Caco-2 (cell line): ENCODE data around the gene RYK. TPM values are rescaled to one million over a fixed set of nuclear protein-coding genes. Genes with fewer than 3 reads are reported as not detected.
"Not testable (repeated sequence)": the region's sequence is repeated elsewhere in the genome, so short reads cannot be mapped to it uniquely, and the experiment has no call there.

Source experiments
- BruUV-seq: library from RNA; stranded (reverse); fragments of 400-500 nt; replicated peaks from 2 replicates; lab custom pipeline; 2021; lab: Mats Ljungman, UMichigan
- CTCF ChIA-PET: fragments of 300-600 bp; sonication (Branson Sonifier 250); formaldehyde crosslinking; loops from one replicate; lab custom pipeline; 2022; ENCODE audit warnings: antibody characterized with exemption; lab: Charles Lee
- POLR2A ChIA-PET: fragments of 300-600 bp; sonication (Branson Sonifier 250); formaldehyde crosslinking; loops from one replicate; lab custom pipeline; 2022; ENCODE audit warnings: antibody characterized with exemption; lab: Charles Lee
- DNase-seq, 2 experiments: peaks; one replicate each; pipeline versions ENCODE4 v3.0.0 to v3.0.0-alpha.2; 2020 to 2022
- H3K27me3 ChIP-seq: replicated peaks from 2 replicates; pipeline ENCODE4 v1.6.0; 2011; ENCODE audit warnings: low read length; ENCODE audit not compliant: control insufficient read depth, insufficient read depth
- H3K36me3 ChIP-seq: 2 replicates; pipeline ENCODE4 v1.5.1; 2011; ENCODE audit warnings: low read length; ENCODE audit not compliant: control insufficient read depth, insufficient read depth
- H3K4me1 ChIP-seq: fragments of 250-450 bp; sonication (Bioruptor Pico); 2 replicates; pipeline ENCODE4 v1.5.1; 2020; ENCODE audit warnings: mild to moderate bottlenecking
- H3K4me3 ChIP-seq: 2 replicates; pipeline ENCODE4 v1.5.1; 2011; ENCODE audit warnings: low read depth, mild to moderate bottlenecking, control low read depth, low read length
- H3K9me3 ChIP-seq: fragments of 250-450 bp; sonication (Bioruptor Pico); 2 replicates; pipeline ENCODE4 v1.5.1; 2020; ENCODE audit warnings: mild to moderate bottlenecking, moderate library complexity
- H3K27ac Mint-ChIP-seq: one replicate; pipeline ENCODE4 v1.8.0; 2022; ENCODE audit warnings: mixed read lengths; ENCODE audit not compliant: unreplicated experiment
- H3K27me3 Mint-ChIP-seq: one replicate; pipeline ENCODE4 v1.8.0; 2022; ENCODE audit warnings: mixed read lengths; ENCODE audit not compliant: insufficient read depth, unreplicated experiment
- H3K36me3 Mint-ChIP-seq: one replicate; pipeline ENCODE4 v1.8.0; 2022; ENCODE audit warnings: mild to moderate bottlenecking, mixed read lengths; ENCODE audit not compliant: insufficient read depth, unreplicated experiment
- H3K4me1 Mint-ChIP-seq: one replicate; pipeline ENCODE4 v1.8.0; 2022; ENCODE audit warnings: low read depth, mixed read lengths; ENCODE audit not compliant: unreplicated experiment
- H3K4me3 Mint-ChIP-seq: one replicate; pipeline ENCODE4 v1.8.0; 2022; ENCODE audit warnings: mild to moderate bottlenecking, moderate library complexity, mixed read lengths; ENCODE audit not compliant: unreplicated experiment
- H3K9me3 Mint-ChIP-seq: one replicate; pipeline ENCODE4 v1.8.0; 2022; ENCODE audit warnings: mixed read lengths; ENCODE audit not compliant: unreplicated experiment
- intact Hi-C: fragments of 100-400 bp; cut with micrococcal nuclease; formaldehyde crosslinking; loops from one replicate; pipeline ENCODE4 v1.10.0; 2022; ENCODE audit not compliant: unreplicated experiment
- total RNA-seq: library from RNA; stranded (reverse); gene quantifications from 2 replicates; pipeline ENCODE4 v1.2.3, GENCODE V29; 2022
- TF ChIP-seq, protein P1 (sequence below), 2 experiments: fragments of 200-600 bp in 1 of 2; IDR thresholded peaks; 1 replicate in 1 of 2; 2 replicates in 1 of 2; pipeline versions ENCODE4 v1.5.1 to v1.8.0; 2011 to 2022; ENCODE audit warnings: antibody characterized with exemption in 1 of 2, control low read depth in 1 of 2, inconsistent platforms in 1 of 2, low read depth in 1 of 2, low read length in 1 of 2, mild to moderate bottlenecking in 1 of 2, moderate library complexity in 1 of 2; ENCODE audit not compliant: insufficient read depth in 1 of 2, severe bottlenecking in 1 of 2, unreplicated experiment in 1 of 2

The RYK gene
- total RNA-seq, 1 experiment from 2014 or later, result 102 TPM

DNA sequence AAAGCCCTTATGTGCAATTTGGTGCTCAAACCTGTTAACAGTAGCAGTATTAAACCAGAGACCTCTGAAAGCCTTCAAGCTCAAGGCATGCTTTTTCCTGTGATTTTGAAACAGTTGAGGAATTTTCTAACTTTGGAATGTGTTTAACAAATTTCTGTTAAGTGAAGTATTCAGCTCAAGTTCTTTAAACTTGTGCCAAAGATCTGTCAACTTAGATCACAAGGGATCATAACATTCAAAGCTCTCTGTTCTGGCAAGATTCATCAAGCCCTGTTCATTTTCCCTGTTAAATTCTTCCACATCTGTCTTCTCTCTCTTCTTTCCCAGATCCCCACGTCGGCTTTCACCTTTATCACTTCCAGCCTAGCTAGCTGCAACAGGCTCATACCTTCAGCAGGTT lies 28.8 kb upstream of the RYK start:
- Histone ChIP-seq H3K9me3 (no peaks in the 10 kb centered on the region), H3K36me3 (no peaks in the 10 kb centered on the region), H3K4me1 (peaks cover 20% of the 10 kb centered on the region), H3K4me3 (no peak overlapping the region), H3K27me3 (no peaks in the 10 kb centered on the region)
- DNase-seq, result no peak
- ChIA-PET CTCF (no interaction called here), POLR2A (interaction anchor here (0.5 kb wide), 1 partner anchor 1973 kb away, joined by 9 read pairs; no protein-coding TSS in a partner anchor)
- no peak overlapping the region for H3K27ac Mint-ChIP-seq
- intact Hi-C loops, result no loop called here
- no TSS peak for BruUV-seq
- H3K4me3 Mint-ChIP-seq, result no peak overlapping the region
- no peaks in the 10 kb centered on the region for H3K27me3 Mint-ChIP-seq
- peaks cover 15% of the 10 kb centered on the region for H3K4me1 Mint-ChIP-seq
- no peaks in the 10 kb centered on the region for H3K36me3 Mint-ChIP-seq
- TF ChIP-seq, protein P1, sequence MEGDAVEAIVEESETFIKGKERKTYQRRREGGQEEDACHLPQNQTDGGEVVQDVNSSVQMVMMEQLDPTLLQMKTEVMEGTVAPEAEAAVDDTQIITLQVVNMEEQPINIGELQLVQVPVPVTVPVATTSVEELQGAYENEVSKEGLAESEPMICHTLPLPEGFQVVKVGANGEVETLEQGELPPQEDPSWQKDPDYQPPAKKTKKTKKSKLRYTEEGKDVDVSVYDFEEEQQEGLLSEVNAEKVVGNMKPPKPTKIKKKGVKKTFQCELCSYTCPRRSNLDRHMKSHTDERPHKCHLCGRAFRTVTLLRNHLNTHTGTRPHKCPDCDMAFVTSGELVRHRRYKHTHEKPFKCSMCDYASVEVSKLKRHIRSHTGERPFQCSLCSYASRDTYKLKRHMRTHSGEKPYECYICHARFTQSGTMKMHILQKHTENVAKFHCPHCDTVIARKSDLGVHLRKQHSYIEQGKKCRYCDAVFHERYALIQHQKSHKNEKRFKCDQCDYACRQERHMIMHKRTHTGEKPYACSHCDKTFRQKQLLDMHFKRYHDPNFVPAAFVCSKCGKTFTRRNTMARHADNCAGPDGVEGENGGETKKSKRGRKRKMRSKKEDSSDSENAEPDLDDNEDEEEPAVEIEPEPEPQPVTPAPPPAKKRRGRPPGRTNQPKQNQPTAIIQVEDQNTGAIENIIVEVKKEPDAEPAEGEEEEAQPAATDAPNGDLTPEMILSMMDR (IDR thresholded peaks at IDR 0.05; ENCODE audit: insufficient read depth in 1 of 2, low read depth in 1 of 2, low read length in 1 of 2, severe bottlenecking in 1 of 2, unreplicated experiment in 1 of 2), result no peak
- peaks cover under 1% of the 10 kb centered on the region for H3K9me3 Mint-ChIP-seq

GRCh38 chr3:134277066-134277660 lies 26.5 kb upstream of the RYK start:
- no peaks in the 10 kb centered on the region for H3K9me3 ChIP-seq
- H3K4me1 ChIP-seq, result peaks cover 13% of the 10 kb centered on the region
- intact Hi-C loops, result no loop called here
- no peaks in the 10 kb centered on the region for H3K36me3 Mint-ChIP-seq
- H3K4me3 Mint-ChIP-seq, result no peak overlapping the region
- TF ChIP-seq, protein P1 (IDR thresholded peaks at IDR 0.05; ENCODE audit: insufficient read depth in 1 of 2, low read depth in 1 of 2, low read length in 1 of 2, severe bottlenecking in 1 of 2, unreplicated experiment in 1 of 2), result no peak
- H3K4me1 Mint-ChIP-seq, result peaks cover 9% of the 10 kb centered on the region
- BruUV-seq, result no TSS peak
- no peak overlapping the region for H3K27ac Mint-ChIP-seq
- CTCF ChIA-PET, result interaction anchor here (0.8 to 1.3 kb wide), 2 partner anchors 64 to 197 kb away, joined by 3 read pairs; no protein-coding TSS in a partner anchor
- POLR2A ChIA-PET, result no interaction called here
- H3K9me3 Mint-ChIP-seq, result peaks cover 11% of the 10 kb centered on the region
- no peaks in the 10 kb centered on the region for H3K27me3 Mint-ChIP-seq
- DNase-seq, result no peak
- H3K27me3 ChIP-seq, result no peaks in the 10 kb centered on the region
- no peaks in the 10 kb centered on the region for H3K36me3 ChIP-seq
- H3K4me3 ChIP-seq, result no peak overlapping the region

- Mint-ChIP-seq H3K4me1 (peaks cover 9% of the 10 kb centered on the region), H3K9me3 (peaks cover 11% of the 10 kb centered on the region), H3K27me3 (no peaks in the 10 kb centered on the region), H3K27ac (no peak overlapping the region), H3K36me3 (no peaks in the 10 kb centered on the region), H3K4me3 (no peak overlapping the region)
- Histone ChIP-seq H3K9me3 (no peaks in the 10 kb centered on the region), H3K4me1 (peaks cover 9% of the 10 kb centered on the region; the same call in 1 of the 2 replicates), H3K27me3 (no peaks in the 10 kb centered on the region), H3K36me3 (no peaks in the 10 kb centered on the region), H3K4me3 (no peak overlapping the region)
- DNase-seq, result no peak
- TF ChIP-seq, protein P1 (IDR thresholded peaks at IDR 0.05; ENCODE audit: insufficient read depth in 1 of 2, low read depth in 1 of 2, low read length in 1 of 2, severe bottlenecking in 1 of 2, unreplicated experiment in 1 of 2), result no peak
- no TSS peak for BruUV-seq
- intact Hi-C loops, result no loop called here
- POLR2A ChIA-PET, result no interaction called here
- CTCF ChIA-PET, result no interaction called here
These were observed 25.4 kb upstream of the RYK start for GRCh38 chr3:134276086-134276485.

GRCh38 chr3:134275110-134275509 lies 24.5 kb upstream of the RYK start:
- H3K36me3 ChIP-seq, H3K27me3 ChIP-seq, DNase-seq, BruUV-seq, H3K36me3 Mint-ChIP-seq, H3K9me3 ChIP-seq, H3K27me3 Mint-ChIP-seq, H3K4me1 ChIP-seq, CTCF ChIA-PET, POLR2A ChIA-PET, H3K4me3 ChIP-seq, H3K27ac Mint-ChIP-seq, H3K4me3 Mint-ChIP-seq, intact Hi-C loops, H3K4me1 Mint-ChIP-seq: not testable (repeated sequence)
- peaks cover 11% of the 10 kb centered on the region for H3K9me3 Mint-ChIP-seq
